ENCODE measurements around the gene SHC1.

The SHC1 gene

DNA sequence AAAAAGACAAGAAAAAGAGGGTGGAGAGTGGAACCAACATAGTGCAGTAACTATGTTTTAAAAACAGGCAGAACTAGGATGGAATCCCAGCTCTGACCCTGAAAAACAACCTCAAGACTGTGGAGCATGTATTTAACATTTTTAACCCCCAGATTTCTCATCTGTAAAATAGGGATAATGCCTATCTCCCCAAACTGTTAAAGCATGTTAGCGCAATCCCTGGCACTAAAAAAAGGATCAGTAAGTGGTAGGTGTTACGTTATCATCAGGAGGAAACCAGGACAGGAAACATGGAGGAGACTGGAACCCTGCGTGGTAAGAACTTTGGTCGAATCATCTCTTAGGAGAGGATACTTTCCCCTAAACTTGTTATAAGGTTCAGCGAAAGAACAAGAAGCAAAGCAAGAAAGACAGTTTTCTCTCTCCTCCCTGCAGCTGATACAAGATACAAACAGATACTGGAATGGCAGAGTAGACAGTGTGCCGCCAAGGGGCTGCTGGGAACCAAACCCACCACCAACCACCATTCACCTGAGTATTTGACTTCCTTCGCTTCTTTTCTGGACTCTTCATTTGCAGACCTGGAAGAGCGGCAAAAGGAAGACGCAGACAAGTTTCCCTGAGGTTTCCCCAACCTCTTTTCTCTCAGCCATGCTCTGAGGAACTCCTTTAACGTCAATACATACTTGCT is 10.0 kb downstream of the SHC1 start:
- TF ChIP-seq, protein P1, sequence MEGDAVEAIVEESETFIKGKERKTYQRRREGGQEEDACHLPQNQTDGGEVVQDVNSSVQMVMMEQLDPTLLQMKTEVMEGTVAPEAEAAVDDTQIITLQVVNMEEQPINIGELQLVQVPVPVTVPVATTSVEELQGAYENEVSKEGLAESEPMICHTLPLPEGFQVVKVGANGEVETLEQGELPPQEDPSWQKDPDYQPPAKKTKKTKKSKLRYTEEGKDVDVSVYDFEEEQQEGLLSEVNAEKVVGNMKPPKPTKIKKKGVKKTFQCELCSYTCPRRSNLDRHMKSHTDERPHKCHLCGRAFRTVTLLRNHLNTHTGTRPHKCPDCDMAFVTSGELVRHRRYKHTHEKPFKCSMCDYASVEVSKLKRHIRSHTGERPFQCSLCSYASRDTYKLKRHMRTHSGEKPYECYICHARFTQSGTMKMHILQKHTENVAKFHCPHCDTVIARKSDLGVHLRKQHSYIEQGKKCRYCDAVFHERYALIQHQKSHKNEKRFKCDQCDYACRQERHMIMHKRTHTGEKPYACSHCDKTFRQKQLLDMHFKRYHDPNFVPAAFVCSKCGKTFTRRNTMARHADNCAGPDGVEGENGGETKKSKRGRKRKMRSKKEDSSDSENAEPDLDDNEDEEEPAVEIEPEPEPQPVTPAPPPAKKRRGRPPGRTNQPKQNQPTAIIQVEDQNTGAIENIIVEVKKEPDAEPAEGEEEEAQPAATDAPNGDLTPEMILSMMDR (IDR thresholded peaks at IDR 0.05; ENCODE audit: borderline replicate concordance, control extremely low read depth, extremely low read depth, insufficient read depth, missing control alignments) = no peak
- in situ Hi-C loops (cut with MboI; ENCODE audit: low sequenced_read_pairs, unreplicated experiment) = no loop called here
- DNase-seq (ENCODE audit: low spot score) = no peak

DNA sequence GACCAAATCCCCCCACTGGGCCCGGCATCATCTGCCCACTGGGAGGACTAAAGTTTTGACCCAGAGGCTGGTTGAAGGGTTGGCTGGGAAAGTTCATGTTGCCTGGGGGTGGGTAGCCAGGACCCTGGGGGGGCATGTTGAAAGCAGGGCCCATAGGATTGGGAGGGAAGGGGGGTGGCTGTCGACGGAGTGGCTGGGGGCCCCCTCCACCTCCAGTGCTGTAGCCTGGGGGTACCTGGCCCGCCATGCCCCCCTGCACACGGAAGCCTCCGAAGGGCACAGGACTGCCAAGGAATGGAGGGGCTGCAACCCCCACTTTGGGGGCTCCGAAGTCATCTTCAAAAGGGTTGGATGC is 11.1 kb downstream of the SHC1 start:
- no peak for DNase-seq (ENCODE audit: low spot score)
- in situ Hi-C loops (cut with MboI; ENCODE audit: low sequenced_read_pairs, unreplicated experiment) = no loop called here
- TF ChIP-seq, protein P1 (IDR thresholded peaks at IDR 0.05; ENCODE audit: borderline replicate concordance, control extremely low read depth, extremely low read depth, insufficient read depth, missing control alignments) = no peak

DNA sequence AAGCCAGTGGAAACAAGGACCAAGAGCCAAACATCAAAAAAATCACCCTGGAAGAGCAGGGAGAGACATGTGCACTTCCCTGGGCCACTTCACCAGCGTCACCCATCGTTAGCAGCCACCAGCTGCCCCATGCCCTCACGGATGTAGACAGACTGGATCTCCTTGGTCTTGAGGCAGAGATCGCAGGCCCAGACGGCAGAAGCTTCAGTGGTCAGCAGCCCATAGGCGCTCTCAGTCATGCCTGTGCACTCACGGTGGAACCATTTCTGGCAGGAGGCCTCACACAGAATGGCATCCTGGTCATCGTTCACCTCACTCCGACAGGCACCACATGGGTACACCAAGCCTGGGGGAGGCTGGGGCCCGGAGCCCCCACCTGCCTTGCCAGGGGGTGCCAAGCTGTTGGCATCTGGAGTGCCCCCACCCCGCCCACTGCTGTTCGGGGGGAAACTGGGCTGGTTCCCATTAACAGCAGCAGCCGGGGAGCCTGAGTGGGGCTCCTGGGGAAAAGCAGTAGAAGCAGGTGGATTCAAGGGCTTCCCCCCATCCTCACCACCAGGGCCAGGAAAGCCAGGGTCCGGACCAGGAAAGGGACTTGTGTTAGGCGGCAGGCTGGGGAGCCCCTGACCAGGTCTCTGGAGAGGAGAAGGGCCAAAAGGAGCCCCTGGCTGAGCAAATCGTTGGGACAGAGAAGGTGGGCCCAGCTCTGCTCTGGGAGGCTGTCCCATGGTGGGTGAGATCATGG is 11.7 kb downstream of the SHC1 start:
- TF ChIP-seq, protein P1 (IDR thresholded peaks at IDR 0.05; ENCODE audit: borderline replicate concordance, control extremely low read depth, extremely low read depth, insufficient read depth, missing control alignments) = no peak
- no peak for DNase-seq (ENCODE audit: low spot score)
- in situ Hi-C loops (cut with MboI; ENCODE audit: low sequenced_read_pairs, unreplicated experiment) = no loop called here

DNA sequence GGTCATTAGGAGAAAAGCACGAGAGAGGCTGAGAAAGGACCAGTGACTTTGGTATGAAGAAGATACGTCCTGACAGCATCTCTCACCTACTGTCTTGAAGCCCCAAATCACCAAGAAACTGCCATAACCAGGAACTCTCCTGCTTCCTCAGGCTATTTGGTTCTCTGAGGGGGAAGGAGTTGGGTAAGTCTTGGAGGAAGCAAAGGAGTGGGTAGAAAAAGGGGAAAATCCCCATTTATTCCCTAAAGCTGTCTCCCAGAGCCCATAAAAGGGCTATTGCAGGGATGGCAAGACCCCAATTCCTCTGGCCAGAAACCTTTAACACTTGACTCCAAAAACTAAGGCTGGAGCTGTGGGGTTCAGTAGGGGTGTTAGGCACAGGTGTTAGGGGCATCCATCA is 12.5 kb downstream of the SHC1 start:
- DNase-seq (ENCODE audit: low spot score) = no peak
- in situ Hi-C loops (cut with MboI; ENCODE audit: low sequenced_read_pairs, unreplicated experiment) = no loop called here
- TF ChIP-seq, protein P1 (IDR thresholded peaks at IDR 0.05; ENCODE audit: borderline replicate concordance, control extremely low read depth, extremely low read depth, insufficient read depth, missing control alignments) = no peak

DNA sequence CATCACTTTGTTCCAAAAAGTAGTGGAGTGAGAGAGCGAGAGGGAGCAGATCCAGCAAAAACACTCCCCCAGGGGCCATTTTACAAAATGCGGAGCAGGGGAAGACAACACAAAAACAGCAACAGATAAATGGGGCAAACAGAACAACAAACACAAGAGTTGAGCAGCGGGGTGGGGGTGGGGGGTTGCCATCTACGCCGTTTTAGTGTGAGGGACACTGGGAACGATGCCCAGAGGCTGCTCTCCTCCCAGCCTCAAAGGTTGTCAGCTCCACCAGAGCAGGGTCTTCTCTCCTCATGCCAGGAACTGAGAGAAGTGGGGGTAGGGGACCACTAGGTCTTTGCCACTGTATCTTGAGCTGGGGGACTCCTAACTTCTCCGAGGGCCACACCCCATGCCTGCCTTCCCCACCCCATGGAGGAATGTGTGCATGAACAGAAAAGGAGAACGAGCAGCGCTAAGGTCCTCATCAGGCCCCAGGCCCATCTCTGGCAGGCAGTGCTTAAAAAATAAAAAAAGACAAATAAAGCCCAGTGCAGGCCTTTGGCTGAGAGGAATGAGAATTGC is 13.4 kb downstream of the SHC1 start:
- TF ChIP-seq, protein P1 (IDR thresholded peaks at IDR 0.05; ENCODE audit: borderline replicate concordance, control extremely low read depth, extremely low read depth, insufficient read depth, missing control alignments) = no peak
- in situ Hi-C loops (cut with MboI; ENCODE audit: low sequenced_read_pairs, unreplicated experiment) = no loop called here
- DNase-seq (ENCODE audit: low spot score) = no peak

DNA sequence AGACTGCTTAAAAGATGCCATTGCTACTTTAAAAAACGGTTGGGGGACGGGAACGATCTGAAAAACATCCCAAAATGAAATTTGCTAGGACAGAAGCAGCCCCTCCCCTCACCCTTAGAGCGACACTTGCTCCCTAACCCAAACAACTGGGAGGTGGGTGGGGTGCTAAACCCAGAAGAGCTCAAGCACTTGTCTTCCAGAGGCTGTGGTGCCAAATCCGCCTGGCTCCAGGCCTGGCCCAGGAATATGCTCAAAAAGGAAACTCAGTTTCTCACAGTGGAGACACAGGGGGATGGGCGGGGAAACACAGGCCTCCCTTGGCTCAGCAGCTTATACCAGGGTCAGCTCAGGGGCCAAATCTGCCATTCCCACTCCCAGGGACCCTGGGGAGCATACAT is 14.0 kb downstream of the SHC1 start:
- no peak for DNase-seq (ENCODE audit: low spot score)
- in situ Hi-C loops (cut with MboI; ENCODE audit: low sequenced_read_pairs, unreplicated experiment) = no loop called here
- TF ChIP-seq, protein P1 (IDR thresholded peaks at IDR 0.05; ENCODE audit: borderline replicate concordance, control extremely low read depth, extremely low read depth, insufficient read depth, missing control alignments) = no peak
